IMR-90 (cell line): ENCODE data around the gene HSPH1. TPM values are rescaled to one million over a fixed set of nuclear protein-coding genes. Genes with fewer than 3 reads are reported as not detected.

Source experiments
- ATAC-seq: fragments of 200-7000 bp; cut with Tn5 transposase; 2 replicates; pipeline ENCODE4 v1.9.1; 2020; ENCODE audit warnings: low read depth, mild to moderate bottlenecking, moderate library complexity
- BruUV-seq: library from RNA; stranded (reverse); fragments of 400-500 nt; replicated peaks from 2 replicates; lab custom pipeline; 2021; lab: Mats Ljungman, UMichigan
- CTCF ChIA-PET: fragments of 300-600 bp; formaldehyde crosslinking; extraction: SDS; loops from one replicate; lab custom pipeline; 2021; ENCODE audit warnings: antibody characterized with exemption; lab: Yijun Ruan, JAX
- POLR2A ChIA-PET: fragments of 300-600 bp; sonication (Branson Sonifier 250); formaldehyde crosslinking; loops from one replicate; lab custom pipeline; 2022; ENCODE audit warnings: antibody characterized with exemption; ENCODE audit not compliant: unreplicated experiment; lab: Charles Lee
- DNase-seq: peaks from one replicate; pipeline ENCODE4 v3.0.0; 2013
- H2AFZ ChIP-seq: replicated peaks from 2 replicates; pipeline ENCODE3; 2013; ENCODE audit warnings: low read length, mild to moderate bottlenecking; ENCODE audit not compliant: poor library complexity
- H2AK5ac ChIP-seq: 2 replicates; pipeline ENCODE4 v1.6.1; 2013; ENCODE audit warnings: low read depth, low read length, inconsistent platforms
- H2AK9ac ChIP-seq: replicated peaks from 2 replicates; pipeline ENCODE3; 2013; ENCODE audit warnings: mild to moderate bottlenecking, low read depth, low read length, moderate library complexity; ENCODE audit not compliant: poor library complexity
- H2BK120ac ChIP-seq: 2 replicates; pipeline ENCODE4 v1.6.1; 2013; ENCODE audit warnings: low read depth, low read length, inconsistent platforms
- H2BK15ac ChIP-seq: 3 replicates; pipeline ENCODE4 v1.6.1; 2013; ENCODE audit warnings: low read depth, low read length, inconsistent platforms
- H2BK20ac ChIP-seq: 2 replicates; pipeline ENCODE4 v1.6.1; 2013; ENCODE audit warnings: low read depth, mild to moderate bottlenecking, inconsistent platforms, low read length, moderate library complexity
- H2BK5ac ChIP-seq: 2 replicates; pipeline ENCODE4 v1.6.1; 2013; ENCODE audit warnings: mild to moderate bottlenecking, low read depth, low read length, inconsistent platforms; ENCODE audit not compliant: poor library complexity, severe bottlenecking
- H3K14ac ChIP-seq: replicated peaks from 2 replicates; pipeline ENCODE4 v1.6.1; 2013; ENCODE audit warnings: low read depth, low read length, inconsistent platforms
- H3K18ac ChIP-seq: 2 replicates; pipeline ENCODE4 v1.6.1; 2013; ENCODE audit warnings: low read depth, low read length, control low read depth
- H3K23ac ChIP-seq: 2 replicates; pipeline ENCODE4 v1.6.1; 2013; ENCODE audit warnings: low read depth, low read length, inconsistent platforms
- H3K27ac ChIP-seq: 2 replicates; pipeline ENCODE4 v1.5.1; 2013; ENCODE audit warnings: mild to moderate bottlenecking, control low read depth, low read length; ENCODE audit not compliant: insufficient read depth
- H3K27me3 ChIP-seq: 2 replicates; pipeline ENCODE4 v1.6.1; 2013; ENCODE audit warnings: low read length; ENCODE audit not compliant: control insufficient read depth, insufficient read depth
- H3K36me3 ChIP-seq: 2 replicates; pipeline ENCODE4 v1.6.1; 2013; ENCODE audit warnings: low read length, mixed read lengths; ENCODE audit not compliant: control insufficient read depth, insufficient read depth
- H3K4ac ChIP-seq: 2 replicates; pipeline ENCODE4 v1.6.1; 2013; ENCODE audit warnings: low read depth, low read length, inconsistent platforms
- H3K4me1 ChIP-seq: 2 replicates; pipeline ENCODE4 v1.6.1; 2013; ENCODE audit warnings: low read length, mixed read lengths; ENCODE audit not compliant: control insufficient read depth, insufficient read depth
- H3K4me2 ChIP-seq: 2 replicates; pipeline ENCODE4 v1.6.1; 2013; ENCODE audit warnings: low read depth, mild to moderate bottlenecking, control low read depth, low read length, moderate library complexity
- H3K4me3 ChIP-seq: 2 replicates; pipeline ENCODE4 v1.5.1; 2013; ENCODE audit warnings: low read depth, mild to moderate bottlenecking, control low read depth, low read length, moderate library complexity; ENCODE audit not compliant: insufficient read depth
- H3K56ac ChIP-seq: 2 replicates; pipeline ENCODE4 v1.6.1; 2013; ENCODE audit warnings: low read length, inconsistent platforms; ENCODE audit not compliant: insufficient read depth; ENCODE audit errors: extremely low read depth
- H3K79me1 ChIP-seq, 2 experiments: 2 replicates each; pipeline ENCODE4 v1.6.1; 2013; ENCODE audit warnings: low read length in 2 of 2, inconsistent platforms in 1 of 2, low read depth in 1 of 2
- H3K9ac ChIP-seq: 2 replicates; pipeline ENCODE4 v1.6.1; 2013; ENCODE audit warnings: low read depth, low read length, control low read depth
- H3K9me1 ChIP-seq: 2 replicates; pipeline ENCODE4 v1.6.1; 2013; ENCODE audit warnings: low read length, inconsistent platforms; ENCODE audit not compliant: insufficient read depth
- H3K9me3 ChIP-seq: 2 replicates; pipeline ENCODE4 v1.6.1; 2013; ENCODE audit warnings: low read length; ENCODE audit not compliant: control insufficient read depth, insufficient read depth
- H4K20me1 ChIP-seq: 2 replicates; pipeline ENCODE4 v1.6.1; 2013; ENCODE audit warnings: low read length, inconsistent platforms; ENCODE audit not compliant: insufficient read depth
- H4K5ac ChIP-seq: 2 replicates; pipeline ENCODE4 v1.6.1; 2013; ENCODE audit warnings: mild to moderate bottlenecking, low read depth, low read length, control low read depth
- H4K8ac ChIP-seq, 2 experiments: 2 replicates each; pipeline ENCODE4 v1.6.1; 2013; ENCODE audit warnings: low read depth in 2 of 2, low read length in 2 of 2, control low read depth in 1 of 2, inconsistent platforms in 1 of 2
- H4K91ac ChIP-seq: 2 replicates; pipeline ENCODE4 v1.6.1; 2013; ENCODE audit warnings: low read depth, low read length, inconsistent platforms; ENCODE audit not compliant: insufficient read depth
- CEBPB ChIP-seq: IDR thresholded peaks from 2 replicates; pipeline ENCODE4 v1.6.1; 2012; ENCODE audit warnings: low read depth, low read length, improper control_type of control experiment
- FOS ChIP-seq: fragments of 150-350 bp; IDR thresholded peaks from 2 replicates; pipeline ENCODE4 v1.6.1; 2016; ENCODE audit warnings: low read depth, low read length
- MAFK ChIP-seq: IDR thresholded peaks from 2 replicates; pipeline ENCODE4 v1.6.1; 2012; ENCODE audit warnings: low read depth, low read length, improper control_type of control experiment
- MAZ ChIP-seq: IDR thresholded peaks from 2 replicates; pipeline ENCODE4 v1.6.1; 2012; ENCODE audit warnings: low read depth, mild to moderate bottlenecking, low read length, improper control_type of control experiment, moderate library complexity, borderline replicate concordance
- MXI1 ChIP-seq: IDR thresholded peaks from 2 replicates; pipeline ENCODE4 v1.6.1; 2012; ENCODE audit warnings: low read depth, mild to moderate bottlenecking, low read length, moderate library complexity, borderline replicate concordance
- SMC3 ChIP-seq: fragments of 150-350 bp; IDR thresholded peaks from 2 replicates; pipeline ENCODE4 v1.6.1; 2016; ENCODE audit warnings: low read depth, mild to moderate bottlenecking, antibody characterized with exemption, low read length, moderate library complexity
- WGBS, 2 experiments: methylation state at CpG; one replicate each; pipeline versions ENCODE4 v1.1.5 to v1.1.7; 2013; ENCODE audit warnings: missing lambda C conversion rate in 2 of 2; ENCODE audit not compliant: insufficient read length in 1 of 2; ENCODE audit errors: extremely low coverage in 2 of 2; 5-methylcytosine and 5-hydroxymethylcytosine counted together
- dilution Hi-C: fragments of 300-500 bp; cut with HindIII; formaldehyde crosslinking; loops from one replicate; pipeline ENCODE4 v1.14.3; 2018; ENCODE audit warnings: low sequenced_read_pairs; ENCODE audit not compliant: unreplicated experiment
- in situ Hi-C: fragments of 300-500 bp; cut with MboI; formaldehyde crosslinking; loops from 3 replicates; pipeline ENCODE4 v1.14.3; 2019; ENCODE audit warnings: low sequenced_read_pairs, inconsistent platforms, mixed read lengths
- intact Hi-C: fragments of 100-400 bp; cut with micrococcal nuclease; formaldehyde crosslinking; loops from 2 replicates; pipeline ENCODE4 v1.10.0; 2022
- polyA plus RNA-seq, 3 experiments: library from polyadenylated mRNA; depleted of rRNA; stranded (reverse); fragments of >200 nt; gene quantifications; 2 replicates each; pipeline ENCODE4 v1.2.3, GENCODE V29; 2012; ENCODE audit warnings: low replicate concordance in 1 of 3
- total RNA-seq: library from RNA; depleted of rRNA; stranded (reverse); fragments of >200 nt; gene quantifications from 2 replicates; pipeline ENCODE4 v1.2.3, GENCODE V29; 2012
- TF ChIP-seq, protein P1 (sequence below): fragments of 150-350 bp; IDR thresholded peaks from 2 replicates; pipeline ENCODE4 v1.6.1; 2017; ENCODE audit warnings: mild to moderate bottlenecking, antibody characterized with exemption, low read length, low read depth

The HSPH1 gene
- total and polyA plus RNA-seq, 2 of the 4 experiments (the other 2 are of a cell fraction): 36.8 to 40.3 TPM

DNA sequence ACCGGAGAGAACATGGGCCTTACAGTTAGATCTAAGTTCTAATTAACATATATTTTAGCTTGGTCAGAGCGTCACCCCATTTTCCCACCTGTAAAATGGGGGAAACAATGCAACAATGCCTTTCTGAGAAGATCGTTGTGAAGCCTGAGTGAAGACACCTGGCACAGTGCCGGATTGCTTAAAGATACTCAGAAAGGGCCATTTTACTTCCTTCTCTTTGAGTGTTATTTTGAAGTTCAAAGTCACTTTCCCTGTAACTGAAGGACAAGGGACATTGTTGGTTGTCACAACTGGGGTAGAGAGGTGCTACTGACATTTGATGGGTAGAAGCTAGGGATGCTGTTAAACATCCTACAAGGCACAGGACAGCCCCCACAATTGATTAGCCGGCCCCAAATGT, 28.1 kb downstream of the HSPH1 start:
- H3K9ac ChIP-seq: no peak overlapping the region
- WGBS, 2 experiments: no CpG with 5 or more reads among the region's 5 CpGs
- H4K91ac ChIP-seq: no peak overlapping the region
- H4K8ac ChIP-seq: no peak overlapping the region
- H3K56ac ChIP-seq: no peak overlapping the region
- DNase-seq: no peak
- no peak overlapping the region for H4K5ac ChIP-seq
- dilution Hi-C loops: no loop called here
- no peak overlapping the region for H2AFZ ChIP-seq
- H3K4me2 ChIP-seq: no peak overlapping the region
- no peak overlapping the region for H3K18ac ChIP-seq
- no peak overlapping the region for H3K27ac ChIP-seq
- H3K79me1 ChIP-seq: no peaks in the 10 kb centered on the region
- H2AK9ac ChIP-seq: no peak overlapping the region
- ChIA-PET POLR2A (no interaction called here), CTCF (no interaction called here)
- intact Hi-C loops: loop anchor here (10.0 kb wide), 1 partner anchor 249 kb away; no protein-coding TSS in a partner anchor
- BruUV-seq: no TSS peak
- H2BK120ac ChIP-seq: no peak overlapping the region
- no peak for ATAC-seq
- peaks cover 12% of the 10 kb centered on the region for H3K27me3 ChIP-seq
- H2BK20ac ChIP-seq: no peak overlapping the region
- no peak overlapping the region for H3K4ac ChIP-seq
- H2AK5ac ChIP-seq: no peak overlapping the region
- no peak overlapping the region for H2BK5ac ChIP-seq
- no peaks in the 10 kb centered on the region for H3K9me3 ChIP-seq
- H3K9me1 ChIP-seq: no peaks in the 10 kb centered on the region
- H3K36me3 ChIP-seq: peaks cover 17% of the 10 kb centered on the region
- no peak overlapping the region for H3K14ac ChIP-seq
- no peak overlapping the region for H3K4me3 ChIP-seq
- H3K23ac ChIP-seq: no peak overlapping the region
- peaks cover 2% of the 10 kb centered on the region; the same call in 1 of the 2 replicates for H3K4me1 ChIP-seq
- no peak overlapping the region for H2BK15ac ChIP-seq
- H4K20me1 ChIP-seq: 0 out of 2 replicates have a peak, but pooled peaks cover 2% of the 10 kb centered on the region
- in situ Hi-C loops: no loop called here
- TF ChIP-seq, protein P1, sequence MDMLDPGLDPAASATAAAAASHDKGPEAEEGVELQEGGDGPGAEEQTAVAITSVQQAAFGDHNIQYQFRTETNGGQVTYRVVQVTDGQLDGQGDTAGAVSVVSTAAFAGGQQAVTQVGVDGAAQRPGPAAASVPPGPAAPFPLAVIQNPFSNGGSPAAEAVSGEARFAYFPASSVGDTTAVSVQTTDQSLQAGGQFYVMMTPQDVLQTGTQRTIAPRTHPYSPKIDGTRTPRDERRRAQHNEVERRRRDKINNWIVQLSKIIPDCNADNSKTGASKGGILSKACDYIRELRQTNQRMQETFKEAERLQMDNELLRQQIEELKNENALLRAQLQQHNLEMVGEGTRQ: no peak
- no peak for TF ChIP-seq MAFK
- TF ChIP-seq MAZ: no peak
- no peak for TF ChIP-seq SMC3
- no peak for TF ChIP-seq FOS
- TF ChIP-seq MXI1: no peak
- no peak for TF ChIP-seq CEBPB
